ENCODE data around the gene TGFBI. TPM values are rescaled to one million over a fixed set of nuclear protein-coding genes. Genes with fewer than 3 reads are reported as not detected.

TGFBI gene
- total RNA-seq, 1 experiment from 2014 or later, result 4.8 TPM

GRCh38 chr5:136065588-136065987, 36.8 kb downstream of the TGFBI start:
- 0 out of 2 replicates have a peak, but pooled peaks cover 4% of the 10 kb centered on the region for H3K4me1 ChIP-seq
- H3K36me3 ChIP-seq, result no peaks in the 10 kb centered on the region
- H3K27me3 ChIP-seq, result no peaks in the 10 kb centered on the region
- H3K4me3 ChIP-seq, result no peak overlapping the region
- peaks cover 8% of the 10 kb centered on the region; the same call in 1 of the 2 replicates for H3K9me3 ChIP-seq (replicated peaks)
- no peak overlapping the region for H3K27ac ChIP-seq
- no peak for DNase-seq

- peaks cover 8% of the 10 kb centered on the region; the same call in 1 of the 2 replicates for H3K9me3 ChIP-seq (replicated peaks)
- H3K36me3 ChIP-seq, result no peaks in the 10 kb centered on the region
- no peaks in the 10 kb centered on the region for H3K27me3 ChIP-seq
- H3K4me1 ChIP-seq, result 0 out of 2 replicates have a peak, but pooled peaks cover 4% of the 10 kb centered on the region
- H3K27ac ChIP-seq, result no peak overlapping the region
- DNase-seq, result peak; percentile 68 to 77
- no peak overlapping the region for H3K4me3 ChIP-seq
Measured at GRCh38 chr5:136066661-136067271, 38.0 kb downstream of the TGFBI start.

DNA sequence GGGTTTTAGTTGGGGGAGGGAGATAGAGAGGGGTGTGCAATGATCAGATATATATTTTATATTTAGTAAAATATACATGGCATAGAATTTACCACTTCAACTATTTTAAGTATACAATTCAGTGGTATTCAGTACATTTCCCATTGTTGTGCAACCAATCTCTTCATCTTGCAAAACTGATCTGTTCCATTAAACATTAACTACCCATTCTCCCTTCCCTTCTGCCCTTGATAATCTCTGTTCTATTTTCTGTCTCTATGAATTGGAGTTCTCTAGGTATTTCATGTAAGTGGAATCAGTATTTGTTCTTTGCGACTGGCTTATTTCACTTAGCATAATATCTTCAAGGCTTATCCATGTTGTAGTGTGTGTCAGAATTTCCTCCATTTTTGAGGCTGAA, 38.6 kb downstream of the TGFBI start:
- no peaks in the 10 kb centered on the region for H3K36me3 ChIP-seq
- H3K9me3 ChIP-seq (replicated peaks), result peaks cover 8% of the 10 kb centered on the region; the same call in 1 of the 2 replicates
- no peaks in the 10 kb centered on the region for H3K27me3 ChIP-seq
- DNase-seq, result no peak
- 0 out of 2 replicates have a peak, but pooled peaks cover 4% of the 10 kb centered on the region for H3K4me1 ChIP-seq
- no peak overlapping the region for H3K27ac ChIP-seq
- H3K4me3 ChIP-seq, result no peak overlapping the region

DNA sequence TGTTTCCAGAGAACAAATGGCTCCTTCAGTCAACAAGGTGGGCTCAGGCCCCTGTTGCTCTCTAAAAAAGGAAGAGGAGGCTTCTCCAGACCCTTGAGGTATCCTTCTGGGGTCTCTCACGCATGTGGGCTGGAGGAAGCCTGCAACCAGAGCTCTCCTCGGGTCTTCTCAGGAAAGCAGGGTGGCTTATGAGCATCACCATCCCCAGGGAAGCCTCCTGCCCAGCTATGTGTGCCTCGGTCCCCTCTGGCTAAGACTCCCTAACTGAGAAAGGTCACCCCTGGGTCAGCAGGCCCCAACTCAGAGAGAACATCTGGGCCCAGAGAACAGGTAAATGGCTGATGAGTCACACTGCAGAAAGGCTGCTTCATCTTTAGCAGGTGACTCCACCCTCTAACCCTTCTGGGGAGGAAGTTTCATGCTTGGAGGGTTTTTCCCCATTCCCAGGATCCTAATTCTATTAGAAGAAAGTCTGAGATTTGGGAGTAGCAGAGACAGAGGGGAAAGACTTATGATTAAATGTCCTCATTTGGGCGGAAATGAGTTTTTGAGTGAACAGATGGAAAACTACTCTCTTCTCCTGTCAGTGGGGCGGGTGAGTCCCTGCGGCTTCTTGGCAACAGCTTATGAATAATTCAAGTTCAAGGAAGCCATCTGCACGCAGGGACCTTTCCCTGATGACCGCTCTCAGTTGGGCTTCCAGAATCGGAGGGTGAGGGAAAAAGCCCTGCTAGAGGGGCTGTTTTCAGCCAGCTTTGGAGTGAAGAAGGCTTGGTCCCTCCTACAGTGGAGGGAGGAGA, 41.9 kb downstream of the TGFBI start:
- Histone ChIP-seq H3K36me3 (no peaks in the 10 kb centered on the region), H3K4me3 (no peak overlapping the region), H3K27ac (no peak overlapping the region), H3K27me3 (no peaks in the 10 kb centered on the region), H3K9me3 (replicated peaks) (peaks cover 8% of the 10 kb centered on the region; the same call in 1 of the 2 replicates), H3K4me1 (peaks cover 4% of the 10 kb centered on the region; the same call in 1 of the 2 replicates)
- no peak for DNase-seq

DNA sequence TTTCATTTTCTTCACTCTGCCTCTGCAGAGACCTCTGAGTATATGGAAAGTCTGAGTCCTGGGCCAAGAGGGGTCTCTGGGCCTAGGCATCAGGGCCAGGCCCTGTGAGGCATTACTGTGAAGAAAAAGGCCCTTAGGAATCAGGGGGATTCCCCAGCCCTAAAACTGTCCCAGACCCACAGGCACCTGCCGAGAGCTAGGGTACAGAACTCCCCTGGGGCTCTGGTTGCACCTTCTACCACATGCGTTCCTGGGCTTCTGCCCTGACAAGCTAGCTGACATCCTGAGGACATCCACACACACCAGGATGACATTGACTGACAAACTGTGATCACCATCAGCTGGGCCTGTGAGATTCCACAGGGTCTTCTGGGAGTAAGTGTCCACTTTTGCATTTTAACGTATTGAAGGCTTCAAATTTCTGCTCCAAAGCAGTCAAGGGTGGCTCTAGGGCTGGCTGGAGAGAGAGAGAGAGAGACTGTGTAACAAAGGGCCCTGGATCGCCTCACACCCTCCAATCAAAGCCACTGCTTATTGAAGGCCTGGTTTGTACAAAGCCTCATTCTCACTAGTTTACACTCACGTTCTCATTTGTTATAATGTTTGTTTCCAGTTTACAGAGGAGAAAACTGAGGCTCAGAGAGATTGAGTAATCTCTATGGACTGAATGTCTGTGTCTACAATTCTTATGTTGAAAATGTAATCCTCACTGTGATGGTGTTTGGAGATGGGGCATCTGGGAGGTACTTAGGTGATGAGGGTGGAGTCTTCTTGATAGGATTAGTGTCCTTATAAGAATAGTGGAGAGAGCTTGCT, 45.1 kb downstream of the TGFBI start:
- Histone ChIP-seq H3K27me3 (no peaks in the 10 kb centered on the region), H3K4me3 (no peak overlapping the region), H3K9me3 (replicated peaks) (0 out of 2 replicates have a peak, but pooled peaks cover under 1% of the 10 kb centered on the region), H3K36me3 (no peaks in the 10 kb centered on the region), H3K27ac (no peak overlapping the region), H3K4me1 (peaks cover 2% of the 10 kb centered on the region; the same call in 1 of the 2 replicates)
- no peak for DNase-seq

- peaks cover 2% of the 10 kb centered on the region; the same call in 1 of the 2 replicates for H3K4me1 ChIP-seq
- H3K9me3 ChIP-seq (replicated peaks), result no peaks in the 10 kb centered on the region
- no peak overlapping the region for H3K27ac ChIP-seq
- no peak overlapping the region for H3K4me3 ChIP-seq
- no peaks in the 10 kb centered on the region for H3K36me3 ChIP-seq
- DNase-seq, result no peak
- no peaks in the 10 kb centered on the region for H3K27me3 ChIP-seq
Measured at GRCh38 chr5:136075466-136075891, 46.7 kb downstream of the TGFBI start.

DNA sequence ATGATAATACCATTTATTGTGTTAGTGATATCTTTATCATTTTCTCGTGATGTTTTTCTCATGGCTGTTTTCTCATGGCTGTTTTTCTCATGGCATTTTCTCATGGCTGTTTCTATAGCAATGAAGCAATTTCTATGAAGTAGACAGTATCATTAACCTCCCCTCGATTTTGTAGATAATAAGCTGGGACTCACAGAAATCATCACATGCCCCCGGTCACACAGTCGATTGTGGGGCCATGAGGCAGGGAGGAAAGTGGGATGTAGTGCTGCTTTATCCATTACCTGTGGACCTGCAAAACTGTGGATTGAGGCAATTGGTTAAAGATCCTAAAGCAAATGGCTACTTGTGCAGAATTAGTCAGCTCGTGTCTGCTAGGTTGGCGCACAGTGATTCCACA, 47.3 kb downstream of the TGFBI start:
- Histone ChIP-seq H3K27ac (no peak overlapping the region), H3K4me3 (no peak overlapping the region), H3K27me3 (no peaks in the 10 kb centered on the region), H3K4me1 (peaks cover 2% of the 10 kb centered on the region; the same call in 1 of the 2 replicates), H3K36me3 (no peaks in the 10 kb centered on the region), H3K9me3 (replicated peaks) (no peaks in the 10 kb centered on the region)
- no peak for DNase-seq

DNA sequence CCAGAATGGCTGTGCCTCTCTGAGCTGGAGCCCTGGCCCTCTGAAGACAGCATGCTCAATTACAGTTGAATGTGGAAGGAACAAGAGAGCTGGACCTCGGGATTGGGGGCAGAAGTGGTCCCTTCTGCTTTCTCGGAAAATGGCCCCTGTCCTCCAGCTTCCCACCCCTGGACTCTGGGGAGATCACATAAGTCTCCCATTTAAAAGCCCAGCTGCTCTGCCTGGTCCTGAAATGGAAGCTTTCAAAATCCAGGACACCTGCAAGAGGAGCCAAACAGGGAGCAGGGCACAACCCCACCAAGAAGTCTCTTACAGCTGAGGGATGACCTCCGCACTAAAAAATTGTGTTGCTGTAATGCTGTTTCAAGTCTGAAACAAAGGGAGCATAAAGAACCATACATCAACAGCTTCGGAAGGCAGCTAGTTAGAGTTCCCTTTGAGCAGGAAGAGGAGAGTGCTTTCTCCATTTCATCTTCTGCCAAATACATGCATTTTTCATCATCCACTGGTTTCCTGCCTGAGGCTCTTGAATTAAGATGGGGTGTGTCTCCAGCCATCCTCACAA, 48.2 kb downstream of the TGFBI start:
- H3K9me3 ChIP-seq (replicated peaks), result no peaks in the 10 kb centered on the region
- H3K4me3 ChIP-seq, result no peak overlapping the region
- no peak overlapping the region for H3K27ac ChIP-seq
- H3K27me3 ChIP-seq, result no peaks in the 10 kb centered on the region
- peaks cover 4% of the 10 kb centered on the region for H3K4me1 ChIP-seq
- no peak for DNase-seq
- no peaks in the 10 kb centered on the region for H3K36me3 ChIP-seq

GRCh38 chr5:136079195-136079985, 50.6 kb downstream of the TGFBI start:
- Histone ChIP-seq H3K36me3 (no peaks in the 10 kb centered on the region), H3K27me3 (no peaks in the 10 kb centered on the region), H3K4me3 (no peak overlapping the region), H3K27ac (no peak overlapping the region), H3K4me1 (peaks cover 7% of the 10 kb centered on the region), H3K9me3 (replicated peaks) (no peaks in the 10 kb centered on the region)
- no peak for DNase-seq

DNA sequence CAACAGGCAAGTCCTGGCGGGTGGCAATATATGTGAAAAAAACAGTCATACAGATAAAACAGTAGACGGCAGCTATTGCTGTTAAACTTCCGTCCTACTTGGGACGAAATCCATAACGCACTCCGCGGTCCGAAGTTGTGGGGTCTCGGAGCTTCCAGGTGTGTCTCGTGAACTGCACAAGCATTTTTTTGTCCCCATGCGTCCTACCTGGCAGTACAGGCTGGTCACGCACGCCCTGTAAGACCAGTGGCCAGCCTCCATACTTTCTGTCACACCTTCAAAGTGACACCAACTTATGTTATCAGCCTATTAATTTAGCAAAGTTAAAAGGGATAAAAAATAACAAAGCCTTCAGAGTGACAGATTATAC, 51.3 kb downstream of the TGFBI start:
- no peak for DNase-seq
- Histone ChIP-seq H3K4me3 (no peak overlapping the region), H3K27ac (no peak overlapping the region)

GRCh38 chr5:136080483-136081216, 51.9 kb downstream of the TGFBI start:
- no peak for DNase-seq
- Histone ChIP-seq H3K4me1 (peaks cover 7% of the 10 kb centered on the region), H3K36me3 (no peaks in the 10 kb centered on the region), H3K9me3 (replicated peaks) (no peaks in the 10 kb centered on the region), H3K27me3 (no peaks in the 10 kb centered on the region), H3K4me3 (no peak overlapping the region), H3K27ac (no peak overlapping the region)

More for the DNA sequence above, 51.3 kb downstream of the TGFBI start:
- Histone ChIP-seq H3K27me3 (no peaks in the 10 kb centered on the region), H3K9me3 (replicated peaks) (no peaks in the 10 kb centered on the region), H3K36me3 (no peaks in the 10 kb centered on the region), H3K4me1 (peaks cover 7% of the 10 kb centered on the region)

DNA sequence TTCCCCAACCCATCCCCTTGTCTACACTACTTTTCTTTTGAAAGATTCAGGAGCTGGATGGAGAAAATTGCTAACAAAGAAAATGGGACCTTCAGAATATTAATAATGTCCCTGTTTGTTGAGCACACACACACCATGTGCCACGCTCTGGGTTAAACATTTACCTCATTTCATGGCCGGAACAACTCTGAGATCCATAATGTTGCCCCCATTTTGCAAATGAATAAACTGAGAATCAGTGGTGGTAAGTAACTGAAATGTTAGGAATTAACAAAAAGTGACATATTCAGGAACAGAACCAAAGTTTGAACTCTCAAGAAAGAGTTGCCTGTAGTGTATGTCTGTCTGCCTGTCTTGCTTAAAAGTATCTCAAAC, 52.4 kb downstream of the TGFBI start:
- H3K36me3 ChIP-seq, result no peaks in the 10 kb centered on the region
- DNase-seq, result no peak
- H3K4me1 ChIP-seq, result peaks cover 5% of the 10 kb centered on the region; the same call in 1 of the 2 replicates
- H3K9me3 ChIP-seq (replicated peaks), result no peaks in the 10 kb centered on the region
- no peak overlapping the region for H3K4me3 ChIP-seq
- H3K27ac ChIP-seq, result no peak overlapping the region
- no peaks in the 10 kb centered on the region for H3K27me3 ChIP-seq

- no peaks in the 10 kb centered on the region for H3K27me3 ChIP-seq
- no peaks in the 10 kb centered on the region for H3K9me3 ChIP-seq (replicated peaks)
- peak; percentile 47 to 71 for DNase-seq
- H3K27ac ChIP-seq, result no peak overlapping the region
- no peaks in the 10 kb centered on the region for H3K36me3 ChIP-seq
- no peak overlapping the region for H3K4me3 ChIP-seq
- peaks cover 5% of the 10 kb centered on the region; the same call in 1 of the 2 replicates for H3K4me1 ChIP-seq
Measured at GRCh38 chr5:136082390-136083193, 53.8 kb downstream of the TGFBI start.

Data from SJCRH30 (cell line).